Kidney capillary endothelial cell (primary cell): ENCODE results near the gene NFATC2.

ENCODE experiments used
- DNase-seq: peaks from one replicate; pipeline ENCODE4 v3.0.0-alpha.2; 2018; ENCODE audit warnings: low spot score

The NFATC2 gene

GRCh38 chr20:51374961-51375360 is 167.6 kb downstream of the NFATC2 start:
- DNase-seq: no peak

DNA sequence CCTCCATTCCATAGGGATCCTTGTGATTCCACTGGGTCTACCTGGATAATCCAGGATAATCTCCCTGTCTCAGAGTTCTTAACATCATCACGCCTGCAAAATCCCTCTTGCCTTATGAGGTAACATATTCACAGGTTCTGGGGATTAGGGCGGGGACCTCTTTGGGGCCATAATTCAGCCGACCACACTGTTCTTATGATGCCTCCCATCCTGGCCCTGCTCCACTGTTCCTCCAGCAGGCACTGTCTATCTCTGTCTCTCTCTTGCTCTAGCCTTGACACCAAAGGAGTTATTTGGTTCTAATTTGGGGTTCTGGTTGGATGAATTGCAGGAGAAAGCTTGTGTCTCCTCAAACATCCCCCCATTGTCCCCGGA is 168.1 kb downstream of the NFATC2 start:
- DNase-seq: no peak

DNA sequence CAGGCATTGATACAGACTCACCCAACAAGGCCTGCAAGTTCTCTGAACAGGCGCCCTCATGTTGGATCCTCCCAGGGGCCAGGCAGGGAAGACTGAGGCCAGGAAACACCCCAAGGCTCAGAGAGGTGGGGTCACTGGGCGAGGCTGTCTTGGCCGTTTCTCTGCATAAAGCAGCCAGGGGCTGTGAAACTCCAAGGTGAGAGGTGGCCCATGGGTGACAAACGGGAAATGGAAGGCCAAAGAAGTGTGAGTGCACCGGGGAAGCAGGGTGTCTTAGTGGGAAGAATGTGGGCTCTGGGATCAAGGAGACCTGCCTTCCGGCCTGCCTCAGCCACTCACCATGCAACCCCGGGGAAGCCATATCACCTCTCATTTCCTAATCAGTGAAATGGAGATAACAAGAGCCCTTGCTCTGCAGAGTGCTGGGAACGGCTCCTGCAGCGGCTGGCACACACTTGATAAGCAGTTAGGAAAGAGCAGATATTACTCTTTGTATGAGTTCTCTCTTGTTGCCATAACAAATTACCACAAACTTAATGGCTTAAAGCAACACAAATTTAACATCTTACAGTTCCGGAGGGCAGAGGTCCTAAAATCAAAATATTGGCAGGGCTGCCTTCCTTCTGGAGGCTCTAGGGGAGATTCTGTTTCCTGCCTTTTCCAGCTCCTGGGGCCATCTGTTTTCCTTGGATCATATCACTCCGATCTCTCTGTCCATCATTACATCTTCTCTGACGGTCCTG is 168.6 kb downstream of the NFATC2 start:
- DNase-seq: no peak

DNA sequence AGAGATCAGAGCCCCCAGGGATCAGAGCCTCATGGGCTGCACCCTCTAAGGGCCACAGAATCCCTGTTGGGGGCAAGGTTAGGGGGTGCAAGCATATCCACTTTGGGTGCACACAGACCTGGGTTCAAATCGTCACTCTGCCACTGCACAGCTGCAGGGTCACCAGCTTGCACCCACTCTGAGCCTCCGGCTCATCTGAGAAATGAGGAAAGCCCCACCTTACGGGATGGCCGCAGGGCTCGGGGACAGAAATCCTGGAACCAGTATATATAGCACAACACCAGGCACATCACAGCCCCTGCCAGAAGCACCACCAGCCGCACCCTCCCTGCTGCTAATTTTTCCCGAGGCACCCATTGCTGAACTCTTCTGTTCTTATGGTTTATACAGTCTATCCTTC is 169.6 kb downstream of the NFATC2 start:
- DNase-seq: no peak

- peak; percentile 63 for DNase-seq
Measured at GRCh38 chr20:51372176-51372803, 170.2 kb downstream of the NFATC2 start.

DNA sequence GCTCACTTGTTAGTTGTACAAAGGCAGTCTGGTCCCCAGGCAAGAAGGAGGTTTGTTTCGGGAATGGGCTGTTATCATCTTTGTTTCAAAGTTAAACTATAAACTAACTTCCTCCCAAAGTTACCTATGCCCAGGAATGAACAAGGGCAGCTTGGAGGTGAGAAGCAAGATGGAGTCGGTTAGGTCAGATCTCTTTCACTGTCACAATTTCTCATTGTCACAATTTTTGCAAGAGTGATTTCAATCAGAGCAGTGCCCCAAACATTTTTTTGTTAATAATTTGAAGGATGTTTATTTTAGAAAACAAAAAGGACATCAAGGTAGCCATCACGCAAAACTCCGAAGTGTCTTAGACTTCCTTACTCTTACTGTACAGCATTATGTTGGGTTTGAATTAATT is 170.8 kb downstream of the NFATC2 start:
- DNase-seq: no peak

- DNase-seq: no peak
Measured at GRCh38 chr20:51369503-51369902, 173.0 kb downstream of the NFATC2 start.

- DNase-seq: no peak
Measured at GRCh38 chr20:51368461-51369211, 173.9 kb downstream of the NFATC2 start.

- DNase-seq: peak; percentile 92
Measured at GRCh38 chr20:51366155-51366886, 176.2 kb downstream of the NFATC2 start.

DNA sequence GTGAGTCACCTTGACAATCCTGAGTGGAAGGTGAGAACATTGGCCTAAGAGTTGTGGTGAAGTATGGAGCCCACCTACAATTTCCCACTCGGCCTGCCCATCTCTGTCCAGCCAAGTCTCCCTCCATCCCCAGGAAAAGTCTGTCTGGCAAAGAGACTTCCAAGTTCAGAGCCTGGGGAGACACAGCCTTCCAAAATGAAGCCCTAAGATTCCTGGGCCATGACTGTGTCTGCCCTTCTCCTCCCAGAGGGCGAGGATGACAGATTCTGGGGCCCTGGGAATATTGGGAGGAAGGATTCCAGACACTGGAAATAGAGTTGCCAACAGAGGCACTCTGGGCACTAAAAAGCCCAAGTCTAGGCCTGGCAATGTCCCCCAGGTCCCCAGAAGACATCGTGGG is 176.8 kb downstream of the NFATC2 start:
- DNase-seq: peak; percentile 49

DNA sequence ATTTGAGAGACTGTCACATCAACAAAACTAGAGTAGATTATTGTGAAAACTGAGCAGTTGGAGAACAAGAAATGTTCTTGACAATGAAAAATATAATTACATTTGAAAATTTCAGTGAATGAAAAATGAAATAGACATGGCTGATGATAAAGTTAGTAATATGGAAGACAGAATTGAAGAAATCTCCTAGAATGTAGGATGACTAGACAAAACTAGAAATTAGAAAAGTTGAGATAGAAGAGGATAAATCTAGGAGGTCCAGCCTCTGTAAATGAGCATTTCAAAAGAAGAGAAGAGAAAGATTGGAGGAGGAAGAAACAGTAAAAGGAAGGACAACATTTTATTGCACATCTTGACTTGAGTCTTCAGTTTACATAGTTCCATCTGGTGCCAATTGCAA is 178.7 kb downstream of the NFATC2 start:
- DNase-seq: no peak

GRCh38 chr20:51363378-51363777 is 179.1 kb downstream of the NFATC2 start:
- DNase-seq: no peak

DNA sequence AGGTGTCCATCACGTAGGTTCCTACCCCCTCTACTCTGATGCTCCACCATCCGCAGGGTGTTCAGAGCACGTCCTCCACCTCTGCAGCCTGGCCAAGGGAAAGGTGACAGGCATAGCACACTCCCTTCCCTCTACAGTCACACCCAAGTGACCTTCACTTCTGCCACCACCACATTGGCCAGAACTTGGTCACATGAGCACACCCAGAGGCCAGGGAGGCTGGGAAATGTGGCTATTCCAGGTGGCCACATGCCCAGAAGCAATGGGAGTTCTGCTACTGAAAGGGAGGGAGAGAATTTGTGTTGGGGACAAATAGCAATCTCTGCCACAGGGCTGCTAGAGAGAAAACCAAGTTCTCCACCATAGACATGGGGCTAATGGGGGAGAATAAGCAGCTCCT is 180.3 kb downstream of the NFATC2 start:
- DNase-seq: no peak

DNA sequence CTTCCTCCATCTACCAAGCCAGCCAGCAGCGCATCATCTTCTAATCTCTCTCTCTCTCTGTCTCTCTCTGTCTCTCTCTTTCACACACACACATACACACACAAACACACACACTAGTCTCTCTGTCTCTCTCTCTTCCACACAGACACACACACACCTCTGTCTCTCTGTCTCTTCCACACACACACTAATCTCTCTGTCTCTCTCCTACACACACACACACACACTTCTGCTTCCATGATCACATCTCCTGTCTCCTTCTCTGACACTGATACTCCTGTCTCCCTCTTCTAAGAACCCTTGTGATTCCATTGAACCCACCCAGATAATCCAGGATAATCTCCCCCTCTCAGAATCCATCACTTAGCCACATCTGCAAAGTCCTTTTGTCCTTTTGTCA is 181.3 kb downstream of the NFATC2 start:
- DNase-seq: no peak

DNA sequence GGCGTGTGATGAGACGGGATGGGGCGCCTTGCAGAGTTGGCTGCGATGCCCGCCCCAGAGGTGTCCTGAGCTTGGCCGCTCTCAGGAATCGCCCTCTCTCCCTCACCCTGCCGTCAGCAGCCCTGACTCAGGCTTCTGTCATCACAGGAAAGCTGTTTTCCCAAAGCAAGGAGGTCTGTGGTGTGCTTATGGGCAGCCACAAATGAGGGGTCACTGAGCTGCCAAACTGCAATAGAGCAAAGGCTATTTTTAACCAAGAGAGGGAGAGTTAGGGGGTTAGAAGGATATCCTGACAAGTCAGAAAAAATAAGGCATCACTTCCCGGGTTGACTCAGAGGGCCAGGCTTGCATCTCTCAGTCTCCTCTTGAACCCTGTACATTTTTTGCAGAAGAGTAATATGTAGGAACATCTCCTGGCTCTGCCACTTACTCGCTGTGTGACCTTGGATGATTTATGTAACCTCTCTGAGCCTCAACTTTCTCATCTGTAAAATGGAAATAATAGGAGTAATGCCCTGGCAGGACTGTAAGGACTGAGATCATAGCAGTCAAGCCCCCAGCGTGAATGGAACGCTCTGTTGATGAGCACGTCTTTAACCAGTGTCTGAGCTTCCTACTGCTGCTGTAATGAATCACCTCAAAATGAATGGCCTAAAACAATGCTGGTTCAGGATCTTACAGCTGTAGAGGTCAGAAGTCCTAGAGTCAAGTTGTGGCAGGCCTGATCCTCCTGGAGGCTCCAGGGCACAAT is 181.9 kb downstream of the NFATC2 start:
- DNase-seq: peak; percentile 99

- no peak for DNase-seq
Measured at GRCh38 chr20:51359947-51360346, 182.6 kb downstream of the NFATC2 start.

GRCh38 chr20:51359401-51359800 is 183.1 kb downstream of the NFATC2 start:
- DNase-seq: no peak

- no peak for DNase-seq
Measured at GRCh38 chr20:51358032-51358724, 184.3 kb downstream of the NFATC2 start.

DNA sequence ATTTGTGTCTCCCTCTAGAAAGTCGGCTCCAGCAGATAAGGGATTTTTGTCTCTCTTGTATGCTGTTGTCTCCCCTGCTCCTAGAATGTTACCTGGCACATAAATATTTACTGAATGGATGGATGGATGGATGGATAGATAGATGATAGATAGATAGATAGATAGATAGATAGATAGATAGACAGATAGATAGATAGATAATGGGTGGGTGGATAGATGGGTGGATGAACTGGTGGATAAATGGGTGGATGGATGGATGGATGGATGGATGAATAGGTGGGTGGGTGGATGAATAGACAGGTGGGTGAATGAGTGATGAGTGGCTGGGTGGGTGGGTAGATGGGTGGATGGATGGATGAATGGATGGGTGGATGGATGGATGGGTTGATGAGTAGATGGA is 185.0 kb downstream of the NFATC2 start:
- DNase-seq: no peak

GRCh38 chr20:51356871-51357270 is 185.6 kb downstream of the NFATC2 start:
- no peak for DNase-seq

DNA sequence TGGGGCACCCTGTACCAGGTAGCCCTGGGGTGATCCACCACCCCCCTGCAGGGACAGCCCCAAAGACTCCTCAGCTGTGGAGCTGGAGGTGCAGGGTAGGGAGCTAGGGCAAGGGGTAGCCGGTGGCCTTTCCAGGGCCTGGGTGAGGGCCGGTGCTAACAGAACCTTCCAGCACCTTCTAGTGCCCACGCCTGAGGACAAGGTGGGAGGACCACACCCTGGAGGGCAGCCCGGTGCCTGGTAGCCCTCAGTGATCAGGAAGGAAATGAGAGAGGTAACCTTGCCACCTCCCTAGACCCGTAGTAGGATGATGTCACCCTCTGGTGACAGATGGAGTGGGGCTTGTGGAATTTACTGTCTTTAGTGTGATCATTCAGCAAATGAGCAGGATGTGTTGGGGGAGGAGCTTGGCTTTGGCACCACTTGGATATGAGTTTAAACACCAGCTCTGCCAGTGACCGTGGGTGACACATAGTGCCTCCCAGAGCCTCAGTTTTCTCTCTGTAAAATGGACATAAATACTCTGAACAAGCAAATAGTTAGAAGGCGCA is 187.7 kb downstream of the NFATC2 start:
- DNase-seq: peak; percentile 88
